Left colon (tissue), 2 donors: ENCODE data around the gene TASP1. TPM values are rescaled to one million over a fixed set of nuclear protein-coding genes. Genes with fewer than 3 reads are reported as not detected.

Source experiments
- ATAC-seq: fragments of 200-7000 bp; cut with Tn5 transposase; one replicate; pipeline ENCODE4 v1.9.1; 2020; ENCODE audit warnings: mild to moderate bottlenecking, moderate library complexity
- DNase-seq, 2 donors: peaks; one replicate each; pipeline ENCODE4 v3.0.0-alpha.2; 2020
- intact Hi-C, 2 donors: fragments of 100-400 bp; cut with DNase I in 1 of 2; cut with micrococcal nuclease in 1 of 2; formaldehyde crosslinking; loops; one replicate each; pipeline versions ENCODE4 v1.11.2 to v1.14.0; 2022; cut with DNase I, micrococcal nuclease
- total RNA-seq, 2 donors: library from RNA; stranded (reverse); fragmentation: NEBNext Ultra II Directional; extraction: Animal tissue kit (Norgen Biotek cat#: 25700); gene quantifications; one replicate each; pipeline ENCODE4 v1.2.1, GENCODE V29; 2021
- donor health status: DM: no; HTN: no; CAD: no.
- donor health status: DM: yes; HTN: yes; CAD: no.

The TASP1 gene
- total RNA-seq, 2 donors from 2014 or later, result 14.3 TPM

DNA sequence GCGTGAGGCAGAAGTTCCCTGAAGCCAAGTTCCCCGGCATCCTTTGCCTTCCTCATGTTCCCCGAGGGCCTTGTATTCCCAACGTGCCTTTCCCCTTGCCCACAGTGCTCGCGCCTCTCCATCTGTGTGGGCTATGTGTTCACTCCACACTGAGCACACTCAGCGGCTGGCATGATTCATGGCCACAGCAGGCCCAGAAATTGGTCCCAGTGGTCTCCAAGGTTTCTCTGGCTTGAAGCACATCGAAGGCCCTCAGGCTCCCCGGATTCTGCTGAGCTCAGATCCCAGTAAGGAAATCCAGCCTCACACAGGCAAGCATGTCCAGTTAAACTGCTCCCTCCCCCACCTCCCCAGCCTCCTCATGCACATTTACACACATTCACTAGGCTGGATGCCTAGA lies 294.1 kb downstream of the TASP1 start:
- ATAC-seq (no peak), DNase-seq (no peak)
- intact Hi-C loops, result no loop called here

DNA sequence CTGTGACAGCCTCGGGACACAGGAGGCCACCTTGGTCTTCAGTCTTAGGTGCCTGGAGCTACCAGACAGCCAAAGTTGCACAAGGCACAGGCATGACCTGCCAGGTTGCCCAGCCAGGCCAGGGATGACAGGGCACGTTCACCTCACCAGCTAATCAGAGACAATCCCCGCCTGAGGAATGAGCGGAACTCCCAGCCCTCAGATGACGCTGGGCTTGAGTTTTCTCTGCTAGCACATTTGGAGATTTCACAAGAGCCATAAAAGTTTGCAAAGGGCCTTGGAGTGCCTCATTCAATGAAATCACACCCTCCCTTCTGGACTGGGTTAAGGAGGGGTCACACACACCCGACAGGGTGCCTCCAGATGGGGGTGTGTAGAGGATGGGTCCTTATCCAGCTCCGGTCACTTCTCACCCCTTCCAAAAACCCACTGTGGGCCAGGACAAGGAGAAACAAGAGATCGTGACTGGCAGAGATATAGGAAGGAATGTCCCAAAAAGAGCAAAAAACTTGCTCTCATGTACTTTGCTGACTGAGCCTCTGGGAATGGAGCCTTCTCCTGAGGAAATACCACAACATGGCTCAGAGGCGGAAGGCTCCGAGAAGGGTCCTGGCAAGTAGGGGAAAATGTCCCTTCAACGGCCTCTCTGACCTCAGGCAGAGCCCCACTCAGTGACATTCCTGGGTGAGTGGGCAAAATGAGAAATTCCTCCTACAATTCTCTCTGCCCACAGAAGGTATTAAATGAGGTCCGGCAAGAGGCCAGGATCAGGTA lies 296.1 kb downstream of the TASP1 start:
- DNase-seq (no peak), ATAC-seq (no peak)
- intact Hi-C loops, result no loop called here

DNA sequence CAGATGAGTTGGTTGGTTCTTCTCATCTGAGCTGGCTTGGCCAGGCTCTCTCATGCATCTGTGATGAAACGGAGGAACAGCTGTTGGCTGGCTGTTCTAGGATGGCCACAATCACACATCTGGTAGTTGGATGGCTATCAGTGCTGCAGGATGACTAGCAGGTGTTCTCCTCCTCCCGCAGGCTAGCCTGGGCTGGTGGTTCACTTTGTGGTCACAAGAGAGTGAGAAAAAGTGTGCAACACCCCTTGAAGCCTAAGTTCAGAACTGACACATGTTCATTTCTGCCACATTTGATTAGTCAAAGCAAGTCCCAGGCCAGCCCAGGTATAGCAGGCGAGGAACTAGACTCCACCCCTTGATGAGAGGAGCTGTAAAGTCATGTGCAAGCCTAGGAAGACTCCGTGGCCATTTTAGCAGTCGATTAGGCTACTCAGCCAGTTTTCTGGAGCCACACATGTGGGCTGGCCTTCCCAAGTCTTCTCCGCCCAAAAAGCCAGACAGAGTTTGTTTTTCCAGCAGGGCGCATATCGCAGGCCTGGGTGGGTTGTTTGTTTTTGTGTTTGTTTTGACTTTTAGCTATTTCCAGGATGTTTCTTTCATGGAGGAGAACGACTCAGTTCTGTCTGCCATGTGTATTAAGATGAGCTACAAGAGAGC lies 296.9 kb downstream of the TASP1 start:
- intact Hi-C loops, result no loop called here
- DNase-seq, result no peak
- ATAC-seq, result no peak

- intact Hi-C loops, result no loop called here
- DNase-seq, result no peak
- no peak for ATAC-seq
Observed at GRCh38 chr20:13340088-13340487, 298.6 kb downstream of the TASP1 start.

Other genes starting within 250 kb of the TASP1 start
- 10 to 100 TPM; 11.7 to 12.4 TPM for gene ESF1, start 146.0 kb upstream of the TASP1 start, total RNA-seq
- gene NDUFAF5, start 146.1 kb upstream of the TASP1 start, total RNA-seq, result 10 to 100 TPM; 30.9 to 38.5 TPM